K562 (cell line): ENCODE results near the gene PEX7. TPM values are rescaled to one million over a fixed set of nuclear protein-coding genes. Genes with fewer than 3 reads are reported as not detected.

Source experiments
- ATAC-seq: fragments of 200-7000 bp; cut with Tn5 transposase; 3 replicates; pipeline ENCODE4 v1.9.1; 2020; ENCODE audit warnings: moderate library complexity
- BruUV-seq: library from RNA; stranded (reverse); fragments of 400-500 nt; replicated peaks from 2 replicates; lab custom pipeline; 2021; lab: Mats Ljungman, UMichigan
- CTCF ChIA-PET: fragments of 300-600 bp; formaldehyde crosslinking; extraction: SDS; loops from one replicate; lab custom pipeline; 2021; ENCODE audit warnings: low intra/inter-chr PET ratio; lab: Yijun Ruan, JAX
- POLR2A ChIA-PET: fragments of 300-600, 350-650 bp; sonication (Branson Sonifier 250); formaldehyde crosslinking; extraction: SDS; loops from one replicate; lab custom pipeline; 2021; ENCODE audit warnings: antibody characterized with exemption, inconsistent platforms; lab: Yijun Ruan, JAX
- DNase-seq, 4 experiments: peaks; one replicate each; pipeline versions ENCODE4 v3.0.0 to v3.0.0-alpha.2; 2011 to 2018; ENCODE audit warnings: low spot score in 3 of 4, mixed read lengths in 3 of 4; ENCODE audit errors: extremely low read depth in 1 of 4
- FAIRE-seq: peaks from 2 replicates; lab custom pipeline; 2011; peaks lifted over from hg19 to GRCh38; lab: Jason Lieb, UNC
- H2AFZ ChIP-seq: 2 replicates; pipeline ENCODE4 v1.6.0; 2011; ENCODE audit warnings: low read depth, low read length, control low read depth, inconsistent platforms
- H3K27ac ChIP-seq: fragments of 200-600 bp; 3 replicates; pipeline ENCODE4 v1.8.0; 2011; ENCODE audit warnings: low read depth, mild to moderate bottlenecking, control low read depth, inconsistent platforms, low read length, moderate library complexity, mixed read lengths; ENCODE audit errors: extremely low read depth
- H3K27me3 ChIP-seq, 2 experiments: fragments of 300-600 bp in 1 of 2; 2 replicates in 1 of 2; 3 replicates in 1 of 2; pipeline versions ENCODE4 v1.6.0 to v1.8.0; 2011; ENCODE audit warnings: inconsistent platforms in 2 of 2, low read length in 2 of 2, mild to moderate bottlenecking in 1 of 2, mixed read lengths in 1 of 2, moderate library complexity in 1 of 2; ENCODE audit not compliant: control insufficient read depth in 2 of 2, insufficient read depth in 2 of 2
- H3K36me3 ChIP-seq: fragments of 300-600 bp; 3 replicates; pipeline ENCODE4 v1.8.0; 2011; ENCODE audit warnings: mild to moderate bottlenecking, low read length, inconsistent platforms; ENCODE audit not compliant: control insufficient read depth, insufficient read depth
- H3K4me1 ChIP-seq, 2 experiments: fragments of 200-600 bp in 1 of 2; replicated peaks in 1 of 2; 2 replicates in 1 of 2; 3 replicates in 1 of 2; pipeline versions ENCODE4 v1.5.1 to v1.8.0; 2011; ENCODE audit warnings: inconsistent platforms in 2 of 2, low read length in 2 of 2, mild to moderate bottlenecking in 1 of 2, mixed read lengths in 1 of 2, moderate library complexity in 1 of 2; ENCODE audit not compliant: control insufficient read depth in 2 of 2, insufficient read depth in 2 of 2
- H3K4me2 ChIP-seq: 2 replicates; pipeline ENCODE4 v1.6.1; 2011; ENCODE audit warnings: low read length, control low read depth, inconsistent platforms, mixed read lengths; ENCODE audit not compliant: insufficient read depth
- H3K4me3 ChIP-seq: fragments of 200-600 bp; sonication (generic), shearing (Covaris generic); 2 replicates; pipeline ENCODE4 v1.5.1; 2016; ENCODE audit warnings: control low read depth, inconsistent platforms
- H3K79me2 ChIP-seq: fragments of 200-600 bp; 3 replicates; pipeline ENCODE4 v1.8.0; 2011; ENCODE audit warnings: low read length, inconsistent platforms; ENCODE audit not compliant: control insufficient read depth, insufficient read depth
- H3K9ac ChIP-seq, 2 experiments: 2 replicates each; pipeline versions ENCODE4 v1.6.0 to v1.6.1; 2011; ENCODE audit warnings: low read depth in 2 of 2, low read length in 2 of 2, control low read depth in 1 of 2, inconsistent platforms in 1 of 2, mild to moderate bottlenecking in 1 of 2, mixed read lengths in 1 of 2; ENCODE audit not compliant: insufficient read depth in 1 of 2
- H3K9me1 ChIP-seq: one replicate; pipeline ENCODE4 v1.6.0; 2011; ENCODE audit warnings: inconsistent platforms, mild to moderate bottlenecking, low read length, moderate library complexity; ENCODE audit not compliant: control insufficient read depth, insufficient read depth
- H3K9me3 ChIP-seq: replicated peaks from 2 replicates; pipeline ENCODE4 v1.5.1; 2011; ENCODE audit warnings: low read depth, low read length, inconsistent platforms; ENCODE audit not compliant: control insufficient read depth, insufficient read depth
- H4K20me1 ChIP-seq: replicated peaks from 2 replicates; pipeline ENCODE4 v1.6.1; 2011; ENCODE audit warnings: low read length, inconsistent platforms, mixed read lengths; ENCODE audit not compliant: control insufficient read depth, insufficient read depth
- ATF6 ChIP-seq: sonication (generic); formaldehyde crosslinking; IDR thresholded peaks from 2 replicates; pipeline ENCODE4 v1.4.0; 2020; ENCODE audit warnings: mild to moderate bottlenecking, missing genetic modification reagents
- CUX1 ChIP-seq: fragments of 200-800 bp; sonication (Bioruptor generic); IDR thresholded peaks from 2 replicates; pipeline ENCODE4 v1.6.1; 2016; ENCODE audit warnings: missing genetic modification characterization, missing compliant biosample characterization
- FOXP1 ChIP-seq: sonication (generic); formaldehyde crosslinking; IDR thresholded peaks from 2 replicates; pipeline ENCODE4 v1.8.0; 2022; ENCODE audit warnings: mild to moderate bottlenecking, missing genetic modification reagents
- KDM1A ChIP-seq, 2 experiments: fragments of 450-650 bp; IDR thresholded peaks; 2 replicates each; pipeline ENCODE4 v1.6.1; 2016; ENCODE audit warnings: mild to moderate bottlenecking in 2 of 2
- NR1H2 ChIP-seq: sonication (generic); formaldehyde crosslinking; IDR thresholded peaks from 2 replicates; pipeline ENCODE4 v1.4.0; 2020; ENCODE audit warnings: mild to moderate bottlenecking, missing genetic modification reagents
- NR3C1 ChIP-seq: sonication (generic); formaldehyde crosslinking; IDR thresholded peaks from 2 replicates; pipeline ENCODE4 v1.8.1; 2022; ENCODE audit warnings: missing genetic modification reagents
- PPARD ChIP-seq: fragments of 250-450 bp; sonication (Bioruptor Pico); IDR thresholded peaks from 2 replicates; pipeline ENCODE4 v1.8.0; 2022; ENCODE audit warnings: inconsistent platforms, mild to moderate bottlenecking, moderate library complexity
- SMARCE1 ChIP-seq: fragments of 450-650 bp; IDR thresholded peaks from 2 replicates; pipeline ENCODE4 v1.7.1; 2016; ENCODE audit warnings: mild to moderate bottlenecking
- THRAP3 ChIP-seq: fragments of 450-650 bp; IDR thresholded peaks from 2 replicates; pipeline ENCODE4 v1.6.1; 2016; ENCODE audit warnings: mild to moderate bottlenecking, inconsistent platforms, borderline replicate concordance
- ZBTB33 ChIP-seq: sonication (generic); formaldehyde crosslinking; IDR thresholded peaks from 2 replicates; pipeline ENCODE4 v1.8.1; 2023; ENCODE audit warnings: mild to moderate bottlenecking, missing genetic modification reagents
- WGBS: fragments of 100-300 bp; shearing (Covaris generic); methylation state at CpG from one replicate; pipeline ENCODE4 v1.1.6; 2016; ENCODE audit warnings: low coverage, mixed read lengths; ENCODE audit not compliant: insufficient coverage; ENCODE audit errors: missing lambda C conversion rate; 5-methylcytosine and 5-hydroxymethylcytosine counted together
- in situ Hi-C: fragments of 300-500 bp; cut with MboI; formaldehyde crosslinking; loops from 4 replicates; pipeline ENCODE4 v1.15.0; 2018; ENCODE audit warnings: inconsistent platforms, mixed read lengths
- intact Hi-C: fragments of 100-400 bp; cut with micrococcal nuclease; formaldehyde crosslinking; loops from 2 replicates; pipeline ENCODE4 v1.14.2; 2022
- polyA plus RNA-seq, 8 experiments: library from polyadenylated mRNA; depleted of rRNA in 4 of 8; stranded (reverse) in 5 of 8; unstranded in 3 of 8; fragments of >200 nt; fragmentation: Nextera tagmentation in 2 of 8; fragmentation: Illumina TruSeq in 1 of 8; extraction: Ambion mirVana in 2 of 8; extraction: Trizol in 1 of 8; gene quantifications; 2 replicates each; pipeline versions ENCODE4 v1.2.1 to v1.2.3, GENCODE V29; 2011 to 2014; ENCODE audit warnings: inconsistent platforms in 1 of 8, missing spikeins in 1 of 8
- total RNA-seq, 7 experiments: library from RNA; depleted of rRNA in 6 of 7; stranded (reverse); fragments of >200 nt in 6 of 7; fragmentation: Illumina TruSeq in 2 of 7; extraction: Trizol in 2 of 7; gene quantifications; 2 replicates each; pipeline versions ENCODE4 v1.2.1 to v1.2.3, GENCODE V29; 2011 to 2021; ENCODE audit warnings: low replicate concordance in 1 of 7

Gene PEX7
- total and polyA plus RNA-seq, 9 of the 15 experiments (the other 6 are each of a cell fraction or from before 2014, with no cell fraction given), result 1.6 to 12.9 (median 9.1) TPM

- ATAC-seq, result no peak
- H3K79me2 ChIP-seq, result peaks cover 7% of the 10 kb centered on the region; the same call in 2 of the 3 replicates
- peaks cover 8% of the 10 kb centered on the region in 2 experiments; a peak in 4 of 5 replicates for H3K4me1 ChIP-seq
- no TSS peak for BruUV-seq
- POLR2A ChIA-PET, result interaction anchor here (0.6 to 1.3 kb wide), 4 partner anchors 15 to 119 kb away, joined by 3 to 6 read pairs (median 3); partner anchors contain the start of gene MAP3K5
- H3K9ac ChIP-seq, result peak overlapping the region; percentile 70 to 92
- peaks cover 6% of the 10 kb centered on the region; the same call in 1 of the 3 replicates for H3K36me3 ChIP-seq
- H3K4me3 ChIP-seq, result peak overlapping the region; percentile 62
- peak overlapping the region; percentile 77 for H3K27ac ChIP-seq
- H3K9me3 ChIP-seq, result no peaks in the 10 kb centered on the region
- H3K4me2 ChIP-seq, result peak overlapping the region; percentile 84
- CTCF ChIA-PET, result no interaction called here
- H3K27me3 ChIP-seq, result no peaks in the 10 kb centered on the region
- 51% methylated on average over 30 of the region's 31 CpGs for WGBS
- in situ Hi-C loops, result no loop called here
- H3K9me1 ChIP-seq, result no peaks in the 10 kb centered on the region
- no peak for FAIRE-seq
- no peak for DNase-seq
- H2AFZ ChIP-seq, result peak overlapping the region; percentile 95
- no peaks in the 10 kb centered on the region for H4K20me1 ChIP-seq
- intact Hi-C loops, result no loop called here
- TF ChIP-seq THRAP3 (no peak), ATF6 (CRISPR knock-in tag) (peak; percentile 70; the same call in 1 of the 2 replicates), NR3C1 (0 out of 2 replicates have a peak, but pooled peaks have one; percentile 49), NR1H2 (no peak), KDM1A (IDR thresholded peaks at IDR 0.05) (0 out of 4 replicates have a peak, but pooled peaks of 1 of the 2 experiments have one; percentile 2), SMARCE1 (0 out of 2 replicates have a peak, but pooled peaks have one; percentile 3), ZBTB33 (peak; percentile 95), PPARD (no peak), CUX1 (0 out of 2 replicates have a peak, but pooled peaks have one; percentile 21), FOXP1 (CRISPR knock-in tag) (peak; percentile 56; the same call in 1 of the 2 replicates)
These were observed 802 bp downstream of the PEX7 start for GRCh38 chr6:136823128-136823660.
